HepG2 (cell line): ENCODE data around the gene CD7. TPM values are rescaled to one million over a fixed set of nuclear protein-coding genes. Genes with fewer than 3 reads are reported as not detected.
A peak's percentile ranks its signal among the peaks of the same experiment; 100 is the strongest.

Experiments
- BORCS8-MEF2B ChIP-seq: sonication (generic); formaldehyde crosslinking; IDR thresholded peaks from 2 replicates; pipeline ENCODE4 v1.8.0; 2022; ENCODE audit warnings: mild to moderate bottlenecking, missing genetic modification reagents
- CBFB ChIP-seq: sonication (generic); formaldehyde crosslinking; IDR thresholded peaks from 2 replicates; pipeline ENCODE4 v1.4.0; 2020; ENCODE audit warnings: missing genetic modification reagents
- CHD4 ChIP-seq: fragments of 200-600 bp; sonication (generic); IDR thresholded peaks from 2 replicates; pipeline ENCODE4 v1.7.0; 2017; ENCODE audit warnings: mild to moderate bottlenecking, low read length, borderline replicate concordance
- CREBL2 ChIP-seq: sonication (generic); formaldehyde crosslinking; IDR thresholded peaks from 2 replicates; pipeline ENCODE4 v1.8.1; 2023; ENCODE audit warnings: missing genetic modification reagents, mild to moderate bottlenecking, borderline replicate concordance
- EHMT2 ChIP-seq: fragments of 200-600 bp; sonication (generic); IDR thresholded peaks from 2 replicates; pipeline ENCODE4 v1.7.0; 2017; ENCODE audit warnings: antibody characterized with exemption, low read depth, low read length, borderline replicate concordance
- FOXM1 ChIP-seq: sonication (generic); formaldehyde crosslinking; IDR thresholded peaks from 2 replicates; pipeline ENCODE4 v1.5.0; 2020; ENCODE audit warnings: missing genetic modification reagents
- FOXO1 ChIP-seq: sonication (generic); formaldehyde crosslinking; IDR thresholded peaks from 2 replicates; pipeline ENCODE4 v1.4.0; 2020; ENCODE audit warnings: missing genetic modification reagents
- GPN1 ChIP-seq: sonication (generic); formaldehyde crosslinking; IDR thresholded peaks from 2 replicates; pipeline ENCODE4 v1.5.1; 2020; ENCODE audit warnings: missing genetic modification reagents, borderline replicate concordance
- GTF3A ChIP-seq: sonication (generic); formaldehyde crosslinking; conservative IDR thresholded peaks from 2 replicates; pipeline ENCODE4 v1.4.0; 2020; ENCODE audit warnings: mild to moderate bottlenecking, missing genetic modification reagents
- HNRNPL ChIP-seq: fragments of 200-400 bp; formaldehyde crosslinking; IDR thresholded peaks from 2 replicates; pipeline ENCODE4 v1.6.1; 2017; ENCODE audit warnings: mild to moderate bottlenecking, low read depth, low read length
- JARID2 ChIP-seq: sonication (generic); formaldehyde crosslinking; IDR thresholded peaks from 2 replicates; pipeline ENCODE4 v1.8.1; 2023; ENCODE audit warnings: missing genetic modification reagents, inconsistent platforms; ENCODE audit not compliant: insufficient replicate concordance
- KDM6A ChIP-seq: IDR thresholded peaks from 2 replicates; pipeline ENCODE4 v1.6.1; 2016; ENCODE audit warnings: low read depth
- KIAA2018 ChIP-seq: sonication (generic); formaldehyde crosslinking; IDR thresholded peaks from 2 replicates; pipeline ENCODE4 v1.5.0; 2020; ENCODE audit warnings: mild to moderate bottlenecking, missing genetic modification reagents, borderline replicate concordance
- NCOA2 ChIP-seq: sonication (generic); formaldehyde crosslinking; IDR thresholded peaks from 2 replicates; pipeline ENCODE4 v1.8.0; 2022; ENCODE audit warnings: inconsistent platforms
- RFXAP ChIP-seq: sonication (generic); formaldehyde crosslinking; IDR thresholded peaks from 2 replicates; pipeline ENCODE4 v1.4.0; 2020; ENCODE audit warnings: missing genetic modification reagents, borderline replicate concordance
- SIX1 ChIP-seq: sonication (generic); formaldehyde crosslinking; IDR thresholded peaks from 2 replicates; pipeline ENCODE4 v1.4.0; 2020; ENCODE audit warnings: missing genetic modification reagents, borderline replicate concordance
- ZNF143 ChIP-seq: sonication (generic); formaldehyde crosslinking; IDR thresholded peaks from 2 replicates; pipeline ENCODE4 v1.4.0; 2020; ENCODE audit warnings: missing genetic modification reagents
- ZNF335 ChIP-seq: sonication (generic); formaldehyde crosslinking; IDR thresholded peaks from 2 replicates; pipeline ENCODE4 v1.4.0; 2020; ENCODE audit warnings: missing genetic modification reagents
- ZNF337 ChIP-seq: sonication (generic); formaldehyde crosslinking; IDR thresholded peaks from 2 replicates; pipeline ENCODE4 v1.5.1; 2020; ENCODE audit warnings: missing genetic modification reagents, low read depth, mild to moderate bottlenecking, borderline replicate concordance
- ZNF350 ChIP-seq: sonication (generic); formaldehyde crosslinking; IDR thresholded peaks from 2 replicates; pipeline ENCODE4 v1.4.0; 2020; ENCODE audit warnings: mild to moderate bottlenecking, low read depth, missing genetic modification reagents, borderline replicate concordance
- ZNF629 ChIP-seq: sonication (generic); formaldehyde crosslinking; conservative IDR thresholded peaks from 2 replicates; pipeline ENCODE4 v1.5.0; 2020; ENCODE audit warnings: missing genetic modification reagents
- ZNF703 ChIP-seq: sonication (generic); formaldehyde crosslinking; IDR thresholded peaks from 2 replicates; pipeline ENCODE4 v1.5.1; 2020; ENCODE audit warnings: missing genetic modification reagents, mild to moderate bottlenecking, moderate library complexity, borderline replicate concordance
- polyA plus RNA-seq, 8 experiments: library from polyadenylated mRNA; depleted of rRNA in 3 of 8; stranded (reverse) in 7 of 8; unstranded in 1 of 8; fragments of >200 nt; fragmentation: Illumina TruSeq in 4 of 8; extraction: Trizol in 4 of 8; gene quantifications; 2 replicates each; pipeline versions ENCODE4 v1.2.1 to v1.2.3, GENCODE V29; 2011 to 2016; ENCODE audit warnings: low read depth in 4 of 8, missing spikeins in 1 of 8, mixed read lengths in 1 of 8; ENCODE audit not compliant: insufficient read depth in 1 of 8
- total RNA-seq, 5 experiments: library from RNA; depleted of rRNA; stranded (reverse); fragments of >200 nt; fragmentation: Illumina TruSeq; extraction: Trizol; gene quantifications; 2 replicates each; pipeline ENCODE4 v1.2.3, GENCODE V29; 2016; ENCODE audit warnings: low read depth in 1 of 5

The CD7 gene
- total and polyA plus RNA-seq, 2 of the 13 experiments (the other 11 are each of a cell fraction or from before 2014, with no cell fraction given), result 67.6 to 76.4 TPM

DNA sequence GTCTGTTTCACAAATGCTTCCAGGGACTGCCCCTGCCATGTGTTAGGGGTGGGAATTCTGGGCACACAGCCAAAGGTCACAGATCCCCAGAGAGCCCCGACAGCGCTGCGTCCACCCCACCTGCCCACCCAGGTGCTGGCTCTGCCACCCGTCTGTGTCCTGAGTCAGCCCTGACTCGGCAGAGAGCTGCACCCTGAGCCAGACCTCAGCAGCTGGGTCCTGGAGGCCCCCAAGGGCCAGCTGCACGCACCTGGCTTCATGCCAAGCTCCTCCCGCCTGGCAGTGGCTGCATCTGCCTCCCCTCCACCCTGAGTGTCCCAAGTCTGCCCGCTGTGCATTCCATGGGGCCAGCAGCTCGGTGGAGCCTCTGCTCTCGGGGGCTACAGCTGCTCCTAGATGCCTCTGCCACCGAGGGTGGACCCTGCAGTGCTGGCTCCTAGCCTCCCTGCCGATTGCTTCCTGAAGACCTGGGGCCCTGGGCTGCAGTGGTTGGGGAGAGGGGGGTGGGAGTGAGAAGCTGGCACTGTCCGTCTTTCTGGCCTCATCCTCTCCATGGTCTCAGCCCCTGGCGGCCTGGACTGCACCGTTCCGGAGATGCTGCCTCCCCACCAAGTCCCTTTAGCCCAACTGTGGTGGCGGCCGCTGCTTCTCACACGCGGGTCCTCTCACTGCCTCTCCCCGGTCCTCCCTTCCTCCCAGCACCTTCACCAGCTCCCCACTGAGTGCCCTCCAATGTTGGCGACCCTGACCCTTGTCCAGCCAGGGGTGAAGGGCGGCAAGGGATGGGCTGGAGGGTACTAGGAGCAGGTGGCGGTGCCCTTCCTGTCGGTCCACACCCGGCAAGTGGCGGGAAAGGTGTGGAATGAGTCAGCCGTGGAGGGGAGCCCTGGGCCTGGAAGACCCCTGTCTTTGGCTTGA, 13.2 kb upstream of the CD7 start (continued):
- TF ChIP-seq JARID2 (CRISPR knock-in tag), result no peak
- no peak for TF ChIP-seq ZNF337
- TF ChIP-seq GTF3A (CRISPR knock-in tag), result peak; percentile 85; the same call in 1 of the 2 replicates
- peak; percentile 97 for TF ChIP-seq HNRNPL
- TF ChIP-seq SIX1, result no peak
- no peak; the same call in 1 of the 2 replicates for TF ChIP-seq CHD4
- TF ChIP-seq ZNF350 (CRISPR knock-in tag), result peak; percentile 69; the same call in 1 of the 2 replicates
- TF ChIP-seq ZNF143 (CRISPR knock-in tag), result no peak
- TF ChIP-seq ZNF703 (CRISPR knock-in tag), result no peak
- no peak for TF ChIP-seq GPN1
- TF ChIP-seq EHMT2, result no peak
- no peak for TF ChIP-seq KIAA2018 (CRISPR knock-in tag)
- peak; percentile 74 for TF ChIP-seq NCOA2 (CRISPR knock-in tag)
- TF ChIP-seq CBFB, result no peak
- TF ChIP-seq RFXAP (CRISPR knock-in tag), result no peak; the same call in 1 of the 2 replicates
- no peak; the same call in 1 of the 2 replicates for TF ChIP-seq ZNF629 (CRISPR knock-in tag)
- TF ChIP-seq FOXM1 (CRISPR knock-in tag), result no peak
- TF ChIP-seq KDM6A (CRISPR knock-in tag), result peak; percentile 44; the same call in 1 of the 2 replicates
- TF ChIP-seq ZNF335 (CRISPR knock-in tag), result peak; percentile 70; the same call in 1 of the 2 replicates
- TF ChIP-seq FOXO1 (CRISPR knock-in tag), result peak; percentile 47
- peak; percentile 80 for TF ChIP-seq BORCS8-MEF2B (CRISPR knock-in tag)
- no peak for TF ChIP-seq CREBL2 (CRISPR knock-in tag)
